GM12874 (cell line): ENCODE data around the gene HLCS.

Experiments
- TF ChIP-seq, protein P1 (sequence below): IDR thresholded peaks from 2 replicates; pipeline ENCODE4 v1.5.1; 2011; ENCODE audit warnings: low read depth, mild to moderate bottlenecking, control low read depth, low read length, moderate library complexity; ENCODE audit not compliant: insufficient read depth

Gene HLCS

DNA sequence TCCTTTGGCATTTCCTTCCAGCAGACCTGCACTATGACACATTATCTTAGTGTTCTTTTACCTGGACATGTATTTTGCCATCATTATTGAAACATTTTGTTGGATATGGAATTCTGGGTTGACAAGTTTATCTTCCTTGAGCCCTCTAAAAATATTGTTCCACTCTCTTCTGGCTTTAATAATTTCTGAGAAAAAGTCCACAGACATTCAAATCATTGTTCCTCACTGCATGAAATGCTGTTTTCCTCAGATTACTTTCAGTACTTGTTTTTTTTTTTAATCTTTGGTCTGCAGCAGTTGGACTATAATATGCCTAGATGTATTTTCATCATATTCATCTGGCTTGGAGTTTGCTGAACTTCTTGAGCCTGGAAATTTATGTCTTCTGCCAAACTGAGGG lies 88.7 kb downstream of the HLCS start:
- TF ChIP-seq, protein P1, sequence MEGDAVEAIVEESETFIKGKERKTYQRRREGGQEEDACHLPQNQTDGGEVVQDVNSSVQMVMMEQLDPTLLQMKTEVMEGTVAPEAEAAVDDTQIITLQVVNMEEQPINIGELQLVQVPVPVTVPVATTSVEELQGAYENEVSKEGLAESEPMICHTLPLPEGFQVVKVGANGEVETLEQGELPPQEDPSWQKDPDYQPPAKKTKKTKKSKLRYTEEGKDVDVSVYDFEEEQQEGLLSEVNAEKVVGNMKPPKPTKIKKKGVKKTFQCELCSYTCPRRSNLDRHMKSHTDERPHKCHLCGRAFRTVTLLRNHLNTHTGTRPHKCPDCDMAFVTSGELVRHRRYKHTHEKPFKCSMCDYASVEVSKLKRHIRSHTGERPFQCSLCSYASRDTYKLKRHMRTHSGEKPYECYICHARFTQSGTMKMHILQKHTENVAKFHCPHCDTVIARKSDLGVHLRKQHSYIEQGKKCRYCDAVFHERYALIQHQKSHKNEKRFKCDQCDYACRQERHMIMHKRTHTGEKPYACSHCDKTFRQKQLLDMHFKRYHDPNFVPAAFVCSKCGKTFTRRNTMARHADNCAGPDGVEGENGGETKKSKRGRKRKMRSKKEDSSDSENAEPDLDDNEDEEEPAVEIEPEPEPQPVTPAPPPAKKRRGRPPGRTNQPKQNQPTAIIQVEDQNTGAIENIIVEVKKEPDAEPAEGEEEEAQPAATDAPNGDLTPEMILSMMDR: no peak

DNA sequence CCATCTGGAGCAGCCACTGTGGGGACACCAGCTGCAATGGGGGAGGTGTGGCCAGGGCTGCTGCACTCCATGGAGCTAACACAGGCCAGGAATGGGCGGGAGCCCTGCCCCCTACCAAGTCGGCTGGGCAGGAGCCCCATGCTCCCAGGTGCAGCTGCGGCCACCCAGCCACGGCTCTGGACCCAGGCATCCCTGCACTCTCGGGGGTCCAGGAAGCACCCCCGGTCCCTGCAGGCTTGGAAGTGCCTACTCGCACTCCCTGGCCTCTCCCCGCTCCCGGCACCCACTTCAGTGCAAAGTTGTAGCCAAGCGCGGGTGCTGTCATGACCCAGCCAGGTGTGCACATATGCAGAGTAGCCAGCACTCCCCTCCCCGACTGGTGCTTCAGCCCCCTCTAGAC lies 91.8 kb downstream of the HLCS start:
- TF ChIP-seq, protein P1: no peak

DNA sequence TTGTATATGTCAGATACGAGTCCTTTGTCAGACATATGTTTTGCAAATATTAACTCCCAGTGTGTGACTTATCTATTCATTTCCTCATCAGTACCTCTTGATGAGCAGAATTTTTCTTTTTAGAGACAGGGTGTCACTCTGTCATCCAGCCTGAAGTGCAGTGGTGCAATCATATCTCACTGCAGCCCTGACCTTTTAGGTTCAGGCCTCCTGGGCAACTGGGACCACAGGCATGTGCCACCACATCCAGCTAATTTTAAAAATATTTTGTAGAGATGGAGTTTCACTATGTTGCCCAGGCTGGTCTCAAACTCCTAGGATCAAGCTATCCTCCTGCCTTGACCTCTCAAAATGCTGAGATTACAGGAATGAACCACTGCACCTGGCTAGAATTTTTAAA lies 93.0 kb downstream of the HLCS start:
- TF ChIP-seq, protein P1: no peak

DNA sequence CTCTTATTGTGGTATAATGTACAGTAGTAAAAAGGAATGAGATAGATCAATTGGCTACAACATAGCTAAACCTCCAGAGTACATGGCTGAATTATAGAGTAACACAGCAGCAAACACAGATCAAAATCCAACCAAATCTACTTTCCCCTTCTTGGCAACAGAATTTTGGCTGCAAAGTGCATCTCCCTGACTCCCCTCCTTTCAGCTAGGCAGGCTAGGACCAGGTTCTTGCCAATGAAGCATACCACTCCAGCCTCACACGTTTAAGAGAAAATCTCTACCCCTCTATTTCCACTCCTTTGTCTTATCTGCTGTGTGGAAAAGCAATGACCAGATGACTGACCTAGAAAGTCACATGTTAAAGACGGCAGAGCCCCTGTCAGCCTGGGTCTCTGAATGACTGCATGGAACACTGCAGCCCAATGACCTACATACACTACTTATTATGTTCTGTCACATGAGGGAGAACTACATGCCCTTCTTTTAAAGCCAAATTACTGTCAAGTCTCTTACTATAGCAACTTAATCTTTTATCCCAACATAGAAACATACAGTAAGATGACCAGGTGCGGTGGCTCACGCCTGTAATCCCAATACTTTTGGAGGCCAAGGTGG lies 99.1 kb downstream of the HLCS start:
- TF ChIP-seq, protein P1: no peak

DNA sequence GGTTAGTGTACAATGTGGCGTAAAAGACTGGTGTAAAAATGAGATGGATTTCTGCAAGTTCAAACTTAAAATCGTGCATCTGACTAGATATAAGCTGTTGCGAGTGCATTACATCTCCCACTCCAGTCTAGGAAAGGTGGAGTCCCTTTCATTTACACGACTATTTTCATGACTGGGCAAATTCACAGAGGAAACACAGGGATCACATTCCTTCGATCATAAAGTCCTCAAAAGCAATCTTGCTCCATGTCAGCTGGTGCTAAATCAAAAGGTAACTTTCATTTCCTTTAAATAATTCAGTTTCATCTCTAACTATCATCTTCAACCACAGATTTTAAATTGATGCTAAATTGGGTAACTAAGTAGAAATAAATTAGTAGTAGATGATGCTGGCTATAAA lies 100.0 kb downstream of the HLCS start:
- TF ChIP-seq, protein P1: no peak

DNA sequence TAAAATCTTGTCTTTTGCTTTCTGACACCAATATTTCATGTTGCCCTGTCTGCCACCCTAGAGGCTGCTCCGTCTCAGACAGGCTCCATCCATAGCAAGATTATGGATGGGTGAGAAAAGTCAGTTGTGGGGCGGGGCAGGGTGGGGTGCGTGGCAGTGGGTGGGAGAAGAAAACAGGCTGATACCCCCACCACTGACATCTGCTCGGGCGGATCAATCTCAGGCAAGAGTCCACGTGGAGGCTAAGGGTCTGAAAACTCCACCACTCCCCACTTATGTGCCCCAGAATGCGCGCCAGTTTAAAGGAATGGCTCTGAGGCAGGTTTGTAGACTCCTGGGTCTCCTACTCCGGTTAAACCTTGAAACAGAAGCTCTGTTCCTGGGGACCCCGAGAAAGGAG lies 101.5 kb downstream of the HLCS start:
- TF ChIP-seq, protein P1: no peak

DNA sequence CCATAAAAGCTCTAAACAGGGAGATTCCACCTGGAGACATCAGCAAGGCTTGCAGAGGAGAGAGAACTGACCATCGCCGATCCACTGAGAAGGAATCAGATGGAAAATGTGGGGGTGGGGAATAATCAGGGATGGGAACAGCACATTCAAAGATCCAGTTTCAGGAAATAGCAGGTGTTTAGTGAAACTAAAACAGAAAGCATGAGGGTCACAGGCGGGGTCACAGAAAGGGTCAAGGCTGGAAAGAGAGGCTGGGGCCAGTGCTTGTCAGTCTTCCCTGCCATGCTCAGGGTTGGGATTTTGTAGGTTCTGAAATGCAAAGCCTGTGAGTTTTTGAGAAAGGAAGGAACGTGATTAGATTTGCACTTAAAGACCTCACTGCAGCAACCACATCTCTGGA lies 103.2 kb downstream of the HLCS start:
- TF ChIP-seq, protein P1: no peak
